A549 (cell line): ENCODE measurements around the gene CRACDL. TPM values are rescaled to one million over a fixed set of nuclear protein-coding genes. Genes with fewer than 3 reads are reported as not detected.

Source experiments
- ATAC-seq, 2 experiments: fragments of 200-7000 bp in 1 of 2; fragments of >200 bp in 1 of 2; cut with Nextera tagmentation in 1 of 2; cut with Tn5 transposase in 1 of 2; 3 replicates each; pipeline versions ENCODE4 v1.8.0 to v1.9.1; 2018 to 2020; ENCODE audit warnings: mild to moderate bottlenecking in 1 of 2, moderate library complexity in 1 of 2
- CTCF ChIA-PET: fragments of 300-600 bp; sonication (Branson Sonifier 250); formaldehyde crosslinking; extraction: SDS; loops from one replicate; lab custom pipeline; 2021; ENCODE audit warnings: antibody characterized with exemption, inconsistent platforms; lab: Yijun Ruan, JAX
- POLR2A ChIA-PET: fragments of 350-600 bp; formaldehyde crosslinking; extraction: SDS; loops from one replicate; lab custom pipeline; 2021; ENCODE audit warnings: antibody characterized with exemption, inconsistent platforms; lab: Yijun Ruan, JAX
- DNase-seq, 2 experiments: peaks; one replicate each; pipeline versions ENCODE4 v3.0.0 to v3.0.0-alpha.2; 2011 to 2016; ENCODE audit warnings: low read depth in 1 of 2, low spot score in 1 of 2
- FAIRE-seq: peaks from 2 replicates; lab custom pipeline; 2011; peaks lifted over from hg19 to GRCh38; lab: Jason Lieb, UNC
- H3K27ac ChIP-seq, 2 experiments: fragments of >200 bp; sonication (Bioruptor Twin); formaldehyde crosslinking; 3 replicates each; pipeline ENCODE4 v1.5.1; 2016 to 2017
- H3K4me1 ChIP-seq: fragments of >200 bp; sonication (Bioruptor Twin); formaldehyde crosslinking; 3 replicates; pipeline ENCODE4 v1.6.1; 2016
- H3K4me2 ChIP-seq: fragments of >200 bp; sonication (Bioruptor Twin); formaldehyde crosslinking; 3 replicates; pipeline ENCODE4 v1.6.1; 2016
- H3K4me3 ChIP-seq: fragments of >200 bp; sonication (Bioruptor Twin); formaldehyde crosslinking; 3 replicates; pipeline ENCODE4 v1.5.1; 2016
- H3K9me3 ChIP-seq: fragments of >200 bp; sonication (Bioruptor Twin); formaldehyde crosslinking; 3 replicates; pipeline ENCODE4 v1.6.1; 2016
- CBX8 ChIP-seq: fragments of 200-600 bp; sonication (generic); IDR thresholded peaks from 2 replicates; pipeline ENCODE4 v1.6.1; 2016
- CEBPB ChIP-seq, 2 experiments: fragments of >200 bp in 1 of 2; sonication (Bioruptor Twin) in 1 of 2; formaldehyde crosslinking in 1 of 2; IDR thresholded peaks; 2 replicates each; pipeline ENCODE4 v1.6.1; 2012 to 2016
- E2F6 ChIP-seq: IDR thresholded peaks from 2 replicates; pipeline ENCODE4 v1.6.1; 2012; ENCODE audit warnings: low read depth, borderline replicate concordance
- EHF ChIP-seq: fragments of 250-450 bp; sonication (Bioruptor Pico); IDR thresholded peaks from 2 replicates; pipeline ENCODE4 v1.5.0; 2020; ENCODE audit warnings: mild to moderate bottlenecking
- HMGXB4 ChIP-seq: fragments of 250-450 bp; sonication (Bioruptor Pico); IDR thresholded peaks from 2 replicates; pipeline ENCODE4 v1.5.0; 2021; ENCODE audit warnings: mild to moderate bottlenecking, moderate library complexity, borderline replicate concordance
- HOXB5 ChIP-seq: fragments of 250-450 bp; sonication (Bioruptor Pico); IDR thresholded peaks from 2 replicates; pipeline ENCODE4 v1.5.0; 2020; ENCODE audit warnings: mild to moderate bottlenecking, moderate library complexity
- JUN ChIP-seq, 2 experiments: fragments of >200 bp; sonication (Bioruptor Twin); formaldehyde crosslinking; IDR thresholded peaks; 2 replicates in 1 of 2; 3 replicates in 1 of 2; pipeline ENCODE4 v1.6.1; 2016 to 2017
- JUNB ChIP-seq: fragments of >200 bp; sonication (Bioruptor Twin); formaldehyde crosslinking; IDR thresholded peaks from 2 replicates; pipeline ENCODE4 v1.6.1; 2016
- KDM5A ChIP-seq: fragments of 200-600 bp; sonication (generic); IDR thresholded peaks from 2 replicates; pipeline ENCODE4 v1.6.1; 2016; ENCODE audit warnings: antibody characterized with exemption, mild to moderate bottlenecking
- MYC ChIP-seq: IDR thresholded peaks from 2 replicates; pipeline ENCODE4 v1.6.1; 2012; ENCODE audit warnings: mild to moderate bottlenecking, inconsistent platforms, low read length, improper control_type of control experiment, borderline replicate concordance
- NFE2L2 ChIP-seq: fragments of 150-350 bp; conservative IDR thresholded peaks from 2 replicates; pipeline ENCODE4 v1.6.1; 2014; ENCODE audit warnings: low read length
- POLR2A ChIP-seq: IDR thresholded peaks from 2 replicates; pipeline ENCODE4 v1.6.1; 2012; ENCODE audit warnings: mild to moderate bottlenecking, low read length
- POLR2AphosphoS2 ChIP-seq: conservative IDR thresholded peaks from 2 replicates; pipeline ENCODE4 v1.6.1; 2012; ENCODE audit warnings: low read length, improper control_type of control experiment, inconsistent platforms
- RARB ChIP-seq: fragments of 250-450 bp; sonication (Bioruptor Pico); IDR thresholded peaks from 2 replicates; pipeline ENCODE4 v1.8.0; 2021; ENCODE audit warnings: mild to moderate bottlenecking, moderate library complexity
- SMC3 ChIP-seq: fragments of >200 bp; sonication (Bioruptor Twin); formaldehyde crosslinking; IDR thresholded peaks from 3 replicates; pipeline ENCODE4 v1.6.1; 2018; ENCODE audit warnings: inconsistent platforms
- SREBF2 ChIP-seq: fragments of 450-650 bp; IDR thresholded peaks from 2 replicates; pipeline ENCODE4 v1.6.1; 2014; ENCODE audit warnings: mild to moderate bottlenecking, moderate library complexity
- TFCP2L1 ChIP-seq: fragments of 250-450 bp; sonication (Bioruptor Pico); IDR thresholded peaks from 2 replicates; pipeline ENCODE4 v1.5.0; 2021; ENCODE audit warnings: mild to moderate bottlenecking
- TP53 ChIP-seq: fragments of 250-450 bp; sonication (Bioruptor Pico); IDR thresholded peaks from 2 replicates; pipeline ENCODE4 v1.5.0; 2021; ENCODE audit warnings: mild to moderate bottlenecking, moderate library complexity
- ZSCAN20 ChIP-seq: fragments of 250-450 bp; sonication (Bioruptor Pico); IDR thresholded peaks from 2 replicates; pipeline ENCODE4 v1.8.0; 2022; ENCODE audit warnings: mild to moderate bottlenecking, moderate library complexity
- WGBS: methylation state at CpG from one replicate; pipeline ENCODE4 v1.1.6; 2017; ENCODE audit errors: missing lambda C conversion rate; 5-methylcytosine and 5-hydroxymethylcytosine counted together
- polyA plus RNA-seq, 4 experiments: library from polyadenylated mRNA; depleted of rRNA in 3 of 4; stranded (reverse); fragments of >200 nt; fragmentation: RNase III in 1 of 4; extraction: RNeasy Plus Mini Kit Qiagen cat#74134 plus additional on column Dnase treatment in 1 of 4; gene quantifications; 2 replicates in 3 of 4; 3 replicates in 1 of 4; pipeline ENCODE4 v1.2.3, GENCODE V29; 2011 to 2017
- TF ChIP-seq, protein P1 (sequence below): fragments of 450-650 bp; IDR thresholded peaks from 2 replicates; pipeline ENCODE4 v1.6.1; 2014; ENCODE audit warnings: antibody characterized with exemption
- TF ChIP-seq, protein P2 (sequence below): fragments of 150-350 bp; IDR thresholded peaks from 2 replicates; pipeline ENCODE4 v1.6.1; 2014; ENCODE audit warnings: low read depth, mild to moderate bottlenecking, low read length
- TF ChIP-seq, protein P3 (sequence below): fragments of >200 bp; sonication (Bioruptor Twin); formaldehyde crosslinking; IDR thresholded peaks from 3 replicates; pipeline ENCODE4 v1.6.1; 2016

CRACDL gene
- polyA plus RNA-seq, 2 of the 4 experiments (the other 2 are of a cell fraction), result 0.21 to 0.36 TPM

GRCh38 chr2:98748292-98749065 is 187.5 kb downstream of the CRACDL start:
- ChIA-PET POLR2A (no interaction called here), CTCF (no interaction called here)
- FAIRE-seq, result no peak

GRCh38 chr2:98747888-98748287 is 188.1 kb downstream of the CRACDL start:
- ATAC-seq, result no peak
- no peak overlapping the region for H3K4me3 ChIP-seq
- WGBS, result 59% methylated on average over 8 of the region's 8 CpGs
- FAIRE-seq, result no peak
- H3K27ac ChIP-seq, result no peak overlapping the region
- H3K4me2 ChIP-seq, result no peak overlapping the region
- TF ChIP-seq ZSCAN20 (CRISPR knock-in tag) (no peak), SREBF2 (no peak), MYC (no peak)
- TF ChIP-seq, all 56 proteins: peak for 0
- no peak for DNase-seq
- Histone ChIP-seq H3K9me3 (no peaks in the 10 kb centered on the region), H3K4me1 (no peaks in the 10 kb centered on the region)
- POLR2A ChIA-PET, result no interaction called here
- CTCF ChIA-PET, result no interaction called here

More at GRCh38 chr2:98748292-98749065, 187.5 kb downstream of the CRACDL start:
- H3K4me3 ChIP-seq, result no peak overlapping the region
- DNase-seq (no peak), ATAC-seq (no peak)
- no peak overlapping the region for H3K27ac ChIP-seq
- H3K4me2 ChIP-seq, result no peak overlapping the region
- no peaks in the 10 kb centered on the region for H3K9me3 ChIP-seq
- no peak for TF ChIP-seq POLR2A
- TF ChIP-seq, protein P1, sequence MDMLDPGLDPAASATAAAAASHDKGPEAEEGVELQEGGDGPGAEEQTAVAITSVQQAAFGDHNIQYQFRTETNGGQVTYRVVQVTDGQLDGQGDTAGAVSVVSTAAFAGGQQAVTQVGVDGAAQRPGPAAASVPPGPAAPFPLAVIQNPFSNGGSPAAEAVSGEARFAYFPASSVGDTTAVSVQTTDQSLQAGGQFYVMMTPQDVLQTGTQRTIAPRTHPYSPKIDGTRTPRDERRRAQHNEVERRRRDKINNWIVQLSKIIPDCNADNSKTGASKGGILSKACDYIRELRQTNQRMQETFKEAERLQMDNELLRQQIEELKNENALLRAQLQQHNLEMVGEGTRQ, result no peak
- TF ChIP-seq TP53, result no peak
- TF ChIP-seq KDM5A, result no peak
- TF ChIP-seq JUNB, result no peak
- TF ChIP-seq, protein P2, sequence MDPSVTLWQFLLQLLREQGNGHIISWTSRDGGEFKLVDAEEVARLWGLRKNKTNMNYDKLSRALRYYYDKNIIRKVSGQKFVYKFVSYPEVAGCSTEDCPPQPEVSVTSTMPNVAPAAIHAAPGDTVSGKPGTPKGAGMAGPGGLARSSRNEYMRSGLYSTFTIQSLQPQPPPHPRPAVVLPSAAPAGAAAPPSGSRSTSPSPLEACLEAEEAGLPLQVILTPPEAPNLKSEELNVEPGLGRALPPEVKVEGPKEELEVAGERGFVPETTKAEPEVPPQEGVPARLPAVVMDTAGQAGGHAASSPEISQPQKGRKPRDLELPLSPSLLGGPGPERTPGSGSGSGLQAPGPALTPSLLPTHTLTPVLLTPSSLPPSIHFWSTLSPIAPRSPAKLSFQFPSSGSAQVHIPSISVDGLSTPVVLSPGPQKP, result no peak
- TF ChIP-seq E2F6, result no peak
- TF ChIP-seq CBX8, result no peak
- no peak for TF ChIP-seq RARB (CRISPR knock-in tag)
- TF ChIP-seq HOXB5, result no peak
- no peak for TF ChIP-seq SMC3
- TF ChIP-seq EHF, result no peak
- no peak for TF ChIP-seq CEBPB (IDR thresholded peaks at IDR 0.05)
- TF ChIP-seq POLR2AphosphoS2, result no peak
- TF ChIP-seq, protein P3, sequence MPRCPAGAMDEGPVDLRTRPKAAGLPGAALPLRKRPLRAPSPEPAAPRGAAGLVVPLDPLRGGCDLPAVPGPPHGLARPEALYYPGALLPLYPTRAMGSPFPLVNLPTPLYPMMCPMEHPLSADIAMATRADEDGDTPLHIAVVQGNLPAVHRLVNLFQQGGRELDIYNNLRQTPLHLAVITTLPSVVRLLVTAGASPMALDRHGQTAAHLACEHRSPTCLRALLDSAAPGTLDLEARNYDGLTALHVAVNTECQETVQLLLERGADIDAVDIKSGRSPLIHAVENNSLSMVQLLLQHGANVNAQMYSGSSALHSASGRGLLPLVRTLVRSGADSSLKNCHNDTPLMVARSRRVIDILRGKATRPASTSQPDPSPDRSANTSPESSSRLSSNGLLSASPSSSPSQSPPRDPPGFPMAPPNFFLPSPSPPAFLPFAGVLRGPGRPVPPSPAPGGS, result no peak
- no peak for TF ChIP-seq JUN (IDR thresholded peaks at IDR 0.05)
- TF ChIP-seq TFCP2L1 (CRISPR knock-in tag), result no peak
- TF ChIP-seq NFE2L2, result no peak
- no peak for TF ChIP-seq HMGXB4 (CRISPR knock-in tag)
- no peaks in the 10 kb centered on the region for H3K4me1 ChIP-seq
- 52% methylated on average over 13 of the region's 13 CpGs for WGBS
